Heart right ventricle (tissue), 16 donors: Measurements from ENCODE around the gene PTGIR. TPM values are rescaled to one million over a fixed set of nuclear protein-coding genes. Genes with fewer than 3 reads are reported as not detected.

Experiments
- ATAC-seq, 8 donors: fragments of 200-7000 bp; cut with Tn5 transposase; one replicate each; pipeline ENCODE4 v1.9.1; 2020; ENCODE audit warnings: mild to moderate bottlenecking in 8 of 8, moderate library complexity in 8 of 8, moderate number of reproducible peaks in 1 of 8
- DNase-seq, 2 donors: peaks; one replicate each; pipeline ENCODE4 v3.0.0-alpha.2; 2020
- H3K27ac ChIP-seq, 10 donors: fragments of 200-600 bp; sonication (generic) in 2 of 10; one replicate each; pipeline versions ENCODE4 v1.5.0 to v1.8.0; 2020 to 2022; ENCODE audit warnings: mild to moderate bottlenecking in 3 of 10
- H3K27me3 ChIP-seq, 7 donors: fragments of 200-600 bp; one replicate each; pipeline ENCODE4 v1.8.0; 2021 to 2022; ENCODE audit warnings: mild to moderate bottlenecking in 2 of 7
- H3K36me3 ChIP-seq, 9 donors: fragments of 200-600 bp; sonication (generic) in 1 of 9; one replicate each; pipeline versions ENCODE4 v1.5.0 to v1.8.0; 2020 to 2022; ENCODE audit warnings: mild to moderate bottlenecking in 2 of 9
- H3K4me1 ChIP-seq, 9 donors: fragments of 200-600 bp; sonication (generic) in 1 of 9; one replicate each; pipeline versions ENCODE4 v1.5.0 to v1.8.0; 2020 to 2022; ENCODE audit warnings: mild to moderate bottlenecking in 4 of 9
- H3K4me3 ChIP-seq, 10 donors: fragments of 200-600 bp; sonication (generic) in 2 of 10; one replicate each; pipeline versions ENCODE4 v1.5.0 to v1.8.0; 2020 to 2022; ENCODE audit warnings: mild to moderate bottlenecking in 7 of 10, moderate library complexity in 2 of 10
- H3K9me3 ChIP-seq, 11 donors: fragments of 200-600 bp in 10 of 11; sonication (generic) in 2 of 11; one replicate each; pipeline versions ENCODE4 v1.5.0 to v1.8.0; 2013 to 2022; ENCODE audit warnings: mild to moderate bottlenecking in 2 of 11, control low read depth in 1 of 11, moderate library complexity in 1 of 11
- CTCF ChIP-seq, 9 donors: fragments of 200-600 bp; sonication (generic) in 2 of 9; IDR thresholded peaks; one replicate each; pipeline versions ENCODE4 v1.5.0 to v1.8.0; 2021 to 2022; ENCODE audit warnings: antibody characterized with exemption in 9 of 9, mild to moderate bottlenecking in 5 of 9, moderate library complexity in 1 of 9
- WGBS, 2 donors: extraction: QIAGEN DNeasy Blood & Tissue Kit; methylation state at CpG; one replicate each; pipeline ENCODE4 v1.1.7; 2013; ENCODE audit warnings: inconsistent platforms in 1 of 2; 5-methylcytosine and 5-hydroxymethylcytosine counted together
- intact Hi-C, 10 donors: fragments of 100-400 bp; cut with DNase I; formaldehyde crosslinking; loops; one replicate each; pipeline versions ENCODE4 v1.11.1 to v1.14.2; 2022
- polyA plus RNA-seq, 2 donors: library from polyadenylated mRNA; stranded (reverse); fragments of 200-250 nt; gene quantifications; one replicate each; pipeline ENCODE4 v1.2.3, GENCODE V29; 2013
- total RNA-seq, 10 donors: library from RNA; stranded (reverse); fragmentation: NEBNext Ultra II Directional in 3 of 10; extraction: Animal tissue kit (Norgen Biotek cat#: 25700) in 3 of 10; gene quantifications; one replicate each; pipeline versions ENCODE4 v1.2.1 to v1.2.4, GENCODE V29; 2021 to 2023
- donor health status: Arrhythmogenic right ventricular cardiomyopathy.
- donor health status: ischemic (EF 13 %, LVEDD 7.1; RV severe dilation, severe dysfunction).
- donor health status: healthy with polysubstance abuse.
- donor health status: DM: no; HTN: yes; CAD: no.
- donor health status: DM: no; HTN: no; CAD: no.
- donor health status: ischemic (EF 25% LVEDD 6.9; RV normal size, moderate dysfunction).
- donor health status: ischemic (EF 25% LVEDD 5.7; RV mildly dilated, moderate dysfunction).
- donor health status: healthy.
- donor health status: DM: yes; HTN: yes; CAD: no.
- donor health status: Ischemic cardiomyopathy.
- donor health status: ischemic (EF 35%, LVEDD 5.7; RV mildly dilated, moderate dysfunction).
- donor health status: nonischemic (EF 11% LVEDD 7.7; RV severe dilation, severe dysfunction).
- donor health status: DM: yes; HTN: yes; CAD: no.
- donor health status: PGD.
- donor health status: ischemic (EF 29% LVEDD 5.4; RV normal size, mild dysfunction).
- donor health status: nonischemic (EF 23%, LVEDD 6.1; RV moderate dilation, normal function).

PTGIR gene
- total and polyA plus RNA-seq, 12 donors = 1.4 to 13.7 (median 3.4) TPM

DNA sequence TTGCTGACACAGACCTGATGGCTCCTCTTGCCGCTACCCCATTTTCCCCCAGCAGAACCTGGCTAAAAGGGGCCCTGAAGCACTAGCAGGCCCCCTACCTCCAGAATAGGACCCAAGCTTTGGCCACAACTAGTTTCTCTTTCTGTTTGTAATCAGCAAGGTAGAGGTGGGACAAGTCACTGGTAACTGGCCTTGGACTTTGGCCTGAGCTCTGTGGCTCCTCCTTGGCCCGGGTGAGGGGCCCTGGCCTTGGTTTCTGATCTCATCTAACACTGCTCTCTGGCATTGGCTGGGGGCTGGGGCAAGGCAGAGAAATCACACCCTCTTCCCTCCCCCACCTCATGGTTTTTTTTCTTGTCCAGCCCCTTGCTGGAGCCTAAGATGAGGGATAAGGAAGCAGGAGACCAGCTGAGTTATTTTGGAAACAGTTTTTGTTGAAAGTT is 21.7 kb downstream of the PTGIR start:
- Histone ChIP-seq H3K9me3 (peaks cover 0 to 14% (median 11%) of the 10 kb centered on the region in 11 donors), H3K4me1 (peaks cover 23 to 64% (median 47%) of the 10 kb centered on the region in 9 donors), H3K36me3 (peaks cover 0 to 37% (median 26%) of the 10 kb centered on the region in 9 donors), H3K27ac (peak overlapping the region in 9 of 10 donors; percentile 53 to 100 (median 99)), H3K4me3 (peak overlapping the region in 9 of 10 donors; percentile 83 to 100 (median 99)), H3K27me3 (no peaks in the 10 kb centered on the region)
- intact Hi-C loops = loop anchor here in 1 of 10 donors (5.0 kb wide), 1 partner anchor 144 kb away; the partner anchor contains the start of genes FKRP and STRN4
- 25% methylated on average over 2 of the region's 2 CpGs for WGBS, 2 donors
- TF ChIP-seq CTCF (IDR thresholded peaks at IDR 0.05) = no peak
- DNase-seq = no peak
- no peak for ATAC-seq

DNA sequence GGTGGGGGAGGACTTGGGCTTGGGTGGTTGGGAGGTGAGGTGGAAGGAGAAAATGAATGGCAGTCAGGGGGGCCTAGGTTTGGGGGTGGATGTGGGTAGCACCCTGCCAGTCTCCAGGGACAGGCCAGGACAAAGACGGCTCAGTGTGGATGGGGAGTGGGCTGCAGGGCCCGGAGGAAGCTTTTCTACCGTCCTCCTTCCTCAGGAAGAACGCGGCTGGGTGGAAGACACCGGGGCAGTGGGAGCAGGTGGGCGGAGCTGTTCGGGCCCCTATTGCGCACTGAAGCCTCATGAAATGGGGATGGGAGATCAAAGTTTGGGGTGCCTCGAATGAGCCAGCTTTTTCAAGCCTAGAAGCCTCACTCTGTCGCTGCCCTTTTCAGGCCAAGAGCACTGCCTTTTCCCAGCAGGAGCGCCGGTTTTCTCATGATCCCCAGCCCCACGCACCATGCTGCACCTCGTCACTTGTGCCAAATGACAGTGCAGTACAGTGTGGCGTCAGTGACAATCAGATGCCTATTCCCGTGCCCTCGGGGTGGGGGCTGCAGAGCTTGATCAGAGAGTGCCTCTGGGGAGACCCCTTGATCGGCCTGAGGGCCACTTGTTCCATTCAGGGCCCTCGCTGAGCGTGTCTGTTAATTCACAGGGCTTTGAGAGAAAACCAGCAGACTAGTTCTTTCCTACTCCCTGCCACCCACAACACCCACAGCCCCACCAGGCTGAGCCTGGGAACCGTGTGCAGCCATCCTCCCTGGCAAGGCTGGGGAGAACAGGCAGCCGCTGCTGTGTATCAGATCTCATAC is 22.3 kb downstream of the PTGIR start:
- 10 to 14% methylated on average over 23 of the region's 23 CpGs for WGBS, 2 donors
- peak overlapping the region in 9 of 10 donors; percentile 53 to 100 (median 99) for H3K27ac ChIP-seq
- peak in 1 of 8 donors; percentile 3 for ATAC-seq
- no peaks in the 10 kb centered on the region for H3K27me3 ChIP-seq
- TF ChIP-seq CTCF (IDR thresholded peaks at IDR 0.05) = no peak
- no peak for DNase-seq
- peaks cover 0 to 20% (median 11%) of the 10 kb centered on the region in 11 donors for H3K9me3 ChIP-seq
- peaks cover 0 to 30% (median 20%) of the 10 kb centered on the region in 9 donors for H3K36me3 ChIP-seq
- intact Hi-C loops = loop anchor here in 1 of 10 donors (5.0 kb wide), 1 partner anchor 145 kb away; the partner anchor contains the start of genes FKRP and STRN4
- peaks cover 23 to 59% (median 47%) of the 10 kb centered on the region in 9 donors for H3K4me1 ChIP-seq
- peak overlapping the region in 9 of 10 donors; percentile 83 to 100 (median 99) for H3K4me3 ChIP-seq

GRCh38 chr19:46601318-46602224 is 23.3 kb downstream of the PTGIR start, which contains the start of gene CALM3:
Gene CALM3 (plus strand): TSS chr19:46601330. CDS start chr19:46601435, 105 bp downstream.
- Histone ChIP-seq H3K4me1 (peaks cover 21 to 49% (median 42%) of the 10 kb centered on the region in 9 donors), H3K36me3 (peaks cover 0 to 20% (median 10%) of the 10 kb centered on the region in 9 donors), H3K27me3 (no peaks in the 10 kb centered on the region), H3K9me3 (peaks cover 0 to 23% (median 11%) of the 10 kb centered on the region in 11 donors), H3K4me3 (peak within 1 kb of the TSS; percentile 83 to 100 (median 100)), H3K27ac (peak within 1 kb of the TSS; percentile 84 to 100 (median 99))
- 1% methylated on average over 49 to 51 of the region's 51 CpGs for WGBS, 2 donors
- DNase-seq (no peak), ATAC-seq (peak in 2 of 8 donors; percentile 12 to 22)
- intact Hi-C loops = loop anchor here in 1 of 10 donors (5.0 kb wide), 1 partner anchor 146 kb away; the partner anchor contains the start of genes FKRP and STRN4
- no peak for TF ChIP-seq CTCF (IDR thresholded peaks at IDR 0.05)
